Neuronal stem cell (in vitro differentiated cells): ENCODE results near the gene SH3BP4.
"Not testable (repeated sequence)": the region's sequence is repeated elsewhere in the genome, so short reads cannot be mapped to it uniquely, and the experiment has no call there.

Experiments
- DNase-seq: peaks from one replicate; pipeline ENCODE4 v3.0.0-alpha.2; 2013; ENCODE audit warnings: low spot score
- H2AFZ ChIP-seq: one replicate; pipeline ENCODE4 v1.6.1; 2013; ENCODE audit warnings: mild to moderate bottlenecking, low read length, inconsistent platforms
- H2AK5ac ChIP-seq: 2 replicates; pipeline ENCODE4 v1.6.1; 2013; ENCODE audit warnings: low read depth, mild to moderate bottlenecking, inconsistent platforms, low read length, moderate library complexity, mixed read lengths
- H2BK120ac ChIP-seq: 2 replicates; pipeline ENCODE4 v1.6.1; 2013; ENCODE audit warnings: low read depth, mild to moderate bottlenecking, inconsistent platforms, low read length, moderate library complexity, mixed read lengths
- H2BK12ac ChIP-seq: one replicate; pipeline ENCODE4 v1.6.1; 2013; ENCODE audit warnings: low read length, inconsistent platforms
- H2BK15ac ChIP-seq: 2 replicates; pipeline ENCODE4 v1.6.1; 2013; ENCODE audit warnings: mild to moderate bottlenecking, low read length, inconsistent platforms, mixed read lengths
- H2BK5ac ChIP-seq: one replicate; pipeline ENCODE4 v1.6.1; 2013; ENCODE audit warnings: inconsistent platforms, mild to moderate bottlenecking, low read length, moderate library complexity
- H3K14ac ChIP-seq: one replicate; pipeline ENCODE4 v1.6.1; 2013; ENCODE audit warnings: low read length, inconsistent platforms
- H3K18ac ChIP-seq: 2 replicates; pipeline ENCODE4 v1.6.1; 2013; ENCODE audit warnings: low read length, inconsistent platforms
- H3K23ac ChIP-seq: 2 replicates; pipeline ENCODE4 v1.6.1; 2013; ENCODE audit warnings: low read depth, mild to moderate bottlenecking, mixed read lengths, low read length, inconsistent platforms; ENCODE audit not compliant: poor library complexity
- H3K27ac ChIP-seq: replicated peaks from 3 replicates; pipeline ENCODE4 v1.5.1; 2013; ENCODE audit warnings: low read length, inconsistent platforms
- H3K27me3 ChIP-seq, 3 experiments: 2 replicates each; pipeline ENCODE4 v1.6.1; 2013; ENCODE audit warnings: low read length in 3 of 3, mild to moderate bottlenecking in 2 of 3, inconsistent platforms in 1 of 3, low read depth in 1 of 3, mixed read lengths in 1 of 3, moderate library complexity in 1 of 3; ENCODE audit not compliant: control insufficient read depth in 3 of 3, insufficient read depth in 3 of 3
- H3K36me3 ChIP-seq, 2 donors: replicated peaks in 1 of 2; 2 replicates each; pipeline ENCODE4 v1.6.1; 2013; ENCODE audit warnings: low read length in 2 of 2; ENCODE audit not compliant: control insufficient read depth in 2 of 2, insufficient read depth in 2 of 2
- H3K4ac ChIP-seq: 2 replicates; pipeline ENCODE4 v1.6.1; 2013; ENCODE audit warnings: inconsistent platforms, mild to moderate bottlenecking, low read length, moderate library complexity
- H3K4me1 ChIP-seq, 2 donors: 1 replicate in 1 of 2; 2 replicates in 1 of 2; pipeline ENCODE4 v1.6.1; 2013; ENCODE audit warnings: low read length in 2 of 2, low read depth in 1 of 2; ENCODE audit not compliant: control insufficient read depth in 2 of 2, insufficient read depth in 1 of 2
- H3K4me2 ChIP-seq: one replicate; pipeline ENCODE4 v1.6.1; 2013; ENCODE audit warnings: mild to moderate bottlenecking, low read length, inconsistent platforms; ENCODE audit not compliant: insufficient read depth, poor library complexity, severe bottlenecking
- H3K4me3 ChIP-seq, 2 donors: 2 replicates each; pipeline ENCODE4 v1.5.1; 2013; ENCODE audit warnings: low read length in 2 of 2, mild to moderate bottlenecking in 2 of 2, inconsistent platforms in 1 of 2, moderate library complexity in 1 of 2
- H3K79me1 ChIP-seq: one replicate; pipeline ENCODE4 v1.6.1; 2013; ENCODE audit warnings: low read depth, mild to moderate bottlenecking, inconsistent platforms, low read length, moderate library complexity
- H3K9ac ChIP-seq: one replicate; pipeline ENCODE4 v1.6.1; 2013; ENCODE audit warnings: mild to moderate bottlenecking, low read depth, low read length, inconsistent platforms; ENCODE audit not compliant: poor library complexity
- H3K9me3 ChIP-seq, 2 donors: replicated peaks in 1 of 2; 2 replicates each; pipeline versions ENCODE3 to v1.6.1; 2013; ENCODE audit warnings: low read length in 2 of 2, mild to moderate bottlenecking in 2 of 2, inconsistent platforms in 1 of 2, low read depth in 1 of 2, mixed read lengths in 1 of 2, moderate library complexity in 1 of 2; ENCODE audit not compliant: control insufficient read depth in 2 of 2, insufficient read depth in 1 of 2
- H4K8ac ChIP-seq: one replicate; pipeline ENCODE4 v1.6.1; 2013; ENCODE audit warnings: low read depth, mild to moderate bottlenecking, inconsistent platforms, low read length, moderate library complexity
- H4K91ac ChIP-seq: one replicate; pipeline ENCODE4 v1.6.1; 2013; ENCODE audit warnings: low read length, low read depth, mild to moderate bottlenecking, inconsistent platforms; ENCODE audit not compliant: poor library complexity
- WGBS, 2 donors: extraction: QIAGEN DNeasy Blood & Tissue Kit; methylation state at CpG; one replicate each; pipeline ENCODE4 v1.1.7; 2013; ENCODE audit warnings: missing lambda C conversion rate in 2 of 2, mixed read lengths in 1 of 2; ENCODE audit not compliant: insufficient read length in 2 of 2, insufficient replicate concordance in 1 of 2; ENCODE audit errors: extremely low coverage in 2 of 2; 5-methylcytosine and 5-hydroxymethylcytosine counted together

The SH3BP4 gene

DNA sequence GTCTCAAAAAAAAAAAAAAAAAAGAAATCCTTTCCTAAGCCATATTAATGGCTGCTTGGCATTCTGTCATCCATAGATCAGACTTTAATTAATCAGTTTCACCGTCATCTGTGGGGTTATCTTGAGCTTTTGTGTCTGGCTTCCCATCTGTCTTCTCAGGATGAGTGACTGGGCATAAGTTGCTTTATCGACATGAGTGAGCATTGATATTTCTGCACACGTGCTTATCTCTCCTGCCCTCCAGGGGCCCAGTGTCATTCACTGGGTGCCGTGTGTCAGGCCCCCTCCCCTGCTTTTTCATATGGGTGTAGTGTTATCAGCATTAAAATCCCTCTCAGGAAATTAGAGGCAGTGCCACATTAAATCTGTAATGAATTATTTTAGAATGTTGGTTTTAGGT, 65.6 kb downstream of the SH3BP4 start:
- Histone ChIP-seq H4K91ac (no peak overlapping the region), H2BK15ac (no peak overlapping the region), H3K4ac (no peak overlapping the region), H2AK5ac (no peak overlapping the region), H3K4me2 (no peak overlapping the region), H3K9me3 (peaks cover 8 to 18% of the 10 kb centered on the region in 2 donors), H4K8ac (no peak overlapping the region), H3K9ac (no peak overlapping the region), H2AFZ (no peak overlapping the region), H3K23ac (no peak overlapping the region), H3K27ac (no peak overlapping the region), H2BK5ac (no peak overlapping the region), H3K4me1 (peaks cover 0 to 9% of the 10 kb centered on the region in 2 donors), H2BK12ac (no peak overlapping the region), H3K27me3 (no peaks in the 10 kb centered on the region), H3K36me3 (peaks cover 4 to 50% of the 10 kb centered on the region in 2 donors), H3K14ac (no peak overlapping the region), H3K18ac (no peak overlapping the region), H3K4me3 (no peak overlapping the region), H3K79me1 (peaks cover 10% of the 10 kb centered on the region), H2BK120ac (no peak overlapping the region)
- DNase-seq, result no peak
- WGBS, 2 donors, result no CpG with 5 or more reads among the region's 4 CpGs

DNA sequence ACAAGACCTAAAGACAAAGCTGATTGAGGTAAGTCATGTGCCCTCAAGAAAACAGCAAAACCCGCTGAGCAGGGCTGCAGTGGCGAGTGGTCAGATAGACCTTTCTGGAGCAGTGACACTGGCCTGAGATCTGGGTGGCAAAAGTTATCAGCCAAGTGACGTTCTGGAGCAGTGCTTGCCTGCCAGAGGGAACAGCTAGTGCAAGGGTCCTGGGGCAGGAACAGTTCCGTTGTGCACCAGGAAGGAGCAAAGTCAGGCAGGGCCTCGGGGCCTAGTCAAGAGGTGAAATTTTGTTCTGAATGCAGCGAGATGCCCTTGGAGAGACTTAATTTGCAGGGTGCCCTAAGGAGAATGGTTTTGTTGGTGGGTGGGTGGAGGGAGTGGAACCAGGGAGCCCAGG, 67.0 kb downstream of the SH3BP4 start:
- no peak overlapping the region for H3K4ac ChIP-seq
- no peak for DNase-seq
- no peak overlapping the region for H2BK120ac ChIP-seq
- H2BK12ac ChIP-seq, result no peak overlapping the region
- no peak overlapping the region for H3K14ac ChIP-seq
- H3K4me3 ChIP-seq, result no peak overlapping the region
- no peaks in the 10 kb centered on the region for H3K27me3 ChIP-seq
- H3K23ac ChIP-seq, result no peak overlapping the region
- no peak overlapping the region for H2BK5ac ChIP-seq
- H3K9me3 ChIP-seq, result peaks cover 8 to 18% of the 10 kb centered on the region in 2 donors
- H2BK15ac ChIP-seq, result no peak overlapping the region
- no peak overlapping the region for H4K8ac ChIP-seq
- H3K36me3 ChIP-seq, result peaks cover 4 to 44% of the 10 kb centered on the region in 2 donors
- no CpG with 5 or more reads among the region's 6 CpGs for WGBS, 2 donors
- H3K9ac ChIP-seq, result no peak overlapping the region
- H2AK5ac ChIP-seq, result no peak overlapping the region
- no peak overlapping the region for H3K27ac ChIP-seq
- no peak overlapping the region for H3K18ac ChIP-seq
- H3K4me2 ChIP-seq, result no peak overlapping the region
- peaks cover 13% of the 10 kb centered on the region for H3K79me1 ChIP-seq
- H4K91ac ChIP-seq, result no peak overlapping the region
- H2AFZ ChIP-seq, result no peak overlapping the region
- H3K4me1 ChIP-seq, result peaks cover 0 to 2% of the 10 kb centered on the region in 2 donors

DNA sequence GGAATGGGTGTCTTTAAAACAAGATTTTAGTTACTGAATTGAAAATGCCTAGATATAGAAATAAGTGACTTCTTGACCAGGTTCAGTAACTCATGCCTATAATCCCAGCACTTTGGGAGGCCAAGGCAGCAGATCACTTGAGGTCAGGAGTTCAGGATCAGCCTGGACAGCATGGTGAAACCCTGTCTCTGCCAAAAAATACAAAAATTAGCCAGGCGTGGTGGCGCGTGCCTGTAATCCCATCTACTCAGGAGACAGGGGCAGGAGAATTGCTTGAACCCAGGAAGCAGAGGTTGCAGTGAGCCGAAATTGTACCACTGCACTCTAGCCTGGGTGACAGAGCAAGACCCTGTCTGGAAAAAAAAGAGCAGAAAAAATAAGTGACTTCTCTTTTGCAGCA, 68.3 kb downstream of the SH3BP4 start:
- H3K36me3 ChIP-seq, result peaks cover 4 to 41% of the 10 kb centered on the region in 2 donors
- not testable (repeated sequence) for H2BK120ac ChIP-seq, H3K27me3 ChIP-seq, H4K91ac ChIP-seq, H2BK5ac ChIP-seq, H2BK15ac ChIP-seq, H3K23ac ChIP-seq, H3K14ac ChIP-seq, H3K18ac ChIP-seq, H2AFZ ChIP-seq, H3K4me3 ChIP-seq, H4K8ac ChIP-seq, H3K9ac ChIP-seq, H3K4ac ChIP-seq, H2BK12ac ChIP-seq, H3K4me2 ChIP-seq, DNase-seq, H3K9me3 ChIP-seq, H3K27ac ChIP-seq, H2AK5ac ChIP-seq
- peaks cover 15% of the 10 kb centered on the region for H3K79me1 ChIP-seq
- WGBS, 2 donors, result no CpG with 5 or more reads among the region's 4 CpGs
- H3K4me1 ChIP-seq, result peaks cover 0 to 12% of the 10 kb centered on the region in 2 donors

DNA sequence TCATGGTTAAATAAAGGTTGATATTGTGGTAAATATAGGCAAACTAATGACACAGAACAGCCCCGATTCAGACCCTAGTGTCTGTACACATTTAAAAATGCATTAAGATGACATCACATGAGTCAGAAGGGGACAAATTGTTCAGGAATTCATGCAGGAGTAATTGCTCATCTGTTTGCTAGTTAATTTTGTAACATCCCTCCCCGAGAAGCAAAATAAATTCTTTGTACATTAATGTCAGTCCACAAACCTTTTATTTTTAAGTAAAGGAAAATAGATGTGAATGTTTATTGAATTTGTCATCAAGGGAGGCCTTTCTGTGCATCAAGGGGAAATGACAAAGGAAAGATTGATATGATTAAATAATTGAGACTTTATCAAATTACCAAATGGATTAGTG, 69.9 kb downstream of the SH3BP4 start:
- no peak overlapping the region for H2AK5ac ChIP-seq
- no peak overlapping the region for H2BK12ac ChIP-seq
- H3K23ac ChIP-seq, result no peak overlapping the region
- H3K4me1 ChIP-seq, result peaks cover 0 to 13% of the 10 kb centered on the region in 2 donors
- peaks cover 0 to 42% of the 10 kb centered on the region in 2 donors for H3K36me3 ChIP-seq
- H3K4ac ChIP-seq, result no peak overlapping the region
- no peak for DNase-seq
- no peak overlapping the region for H2BK15ac ChIP-seq
- no peak overlapping the region for H3K4me3 ChIP-seq
- H3K4me2 ChIP-seq, result no peak overlapping the region
- no peak overlapping the region for H3K14ac ChIP-seq
- H3K9me3 ChIP-seq, result no peaks in the 10 kb centered on the region
- no peak overlapping the region for H4K8ac ChIP-seq
- H3K27ac ChIP-seq, result no peak overlapping the region
- no peak overlapping the region for H4K91ac ChIP-seq
- H3K18ac ChIP-seq, result no peak overlapping the region
- no peak overlapping the region for H2BK5ac ChIP-seq
- no CpG with 5 or more reads among the region's 2 CpGs for WGBS, 2 donors
- peaks cover 13% of the 10 kb centered on the region for H3K79me1 ChIP-seq
- H3K27me3 ChIP-seq, result no peaks in the 10 kb centered on the region
- no peak overlapping the region for H2AFZ ChIP-seq
- H3K9ac ChIP-seq, result no peak overlapping the region
- no peak overlapping the region for H2BK120ac ChIP-seq
